HepG2 (cell line): ENCODE data around the gene SCFD2. TPM values are rescaled to one million over a fixed set of nuclear protein-coding genes. Genes with fewer than 3 reads are reported as not detected.
A peak's percentile ranks its signal among the peaks of the same experiment; 100 is the strongest.

Source experiments
- DRAP1 ChIP-seq: IDR thresholded peaks from 2 replicates; pipeline ENCODE4 v1.6.1; 2016; ENCODE audit warnings: missing genetic modification reagents, missing compliant biosample characterization
- GATA4 ChIP-seq: sonication (generic); IDR thresholded peaks from 2 replicates; pipeline ENCODE4 v1.6.1; 2016; ENCODE audit warnings: antibody characterized with exemption, low read depth, borderline replicate concordance
- GLMP ChIP-seq: sonication (generic); formaldehyde crosslinking; IDR thresholded peaks from 2 replicates; pipeline ENCODE4 v1.9.0; 2021; ENCODE audit warnings: missing genetic modification reagents, mild to moderate bottlenecking, borderline replicate concordance
- GRHL1 ChIP-seq: sonication (generic); formaldehyde crosslinking; conservative IDR thresholded peaks from 2 replicates; pipeline ENCODE4 v1.8.0; 2022; ENCODE audit warnings: missing genetic modification reagents
- MAF1 ChIP-seq: sonication (generic); formaldehyde crosslinking; IDR thresholded peaks from 2 replicates; pipeline ENCODE4 v1.5.0; 2020; ENCODE audit warnings: missing genetic modification reagents, borderline replicate concordance
- PRDM4 ChIP-seq: sonication (generic); formaldehyde crosslinking; IDR thresholded peaks from 2 replicates; pipeline ENCODE4 v1.9.0; 2021; ENCODE audit warnings: missing genetic modification reagents, borderline replicate concordance
- SOX13 ChIP-seq, 3 experiments: fragments of 450-650 bp in 1 of 3; sonication (generic) in 1 of 3; formaldehyde crosslinking in 1 of 3; IDR thresholded peaks in 2 of 3; conservative IDR thresholded peaks in 1 of 3; 2 replicates each; pipeline versions ENCODE4 v1.5.0 to v1.6.1; 2016 to 2020; ENCODE audit warnings: antibody characterized with exemption in 1 of 3, mild to moderate bottlenecking in 1 of 3, missing compliant biosample characterization in 1 of 3, missing genetic modification reagents in 1 of 3, moderate library complexity in 1 of 3
- TFDP1 ChIP-seq: IDR thresholded peaks from 2 replicates; pipeline ENCODE4 v1.6.1; 2016; ENCODE audit warnings: missing compliant biosample characterization, missing genetic modification reagents, borderline replicate concordance
- THAP9 ChIP-seq: sonication (generic); formaldehyde crosslinking; IDR thresholded peaks from 2 replicates; pipeline ENCODE4; 2020; ENCODE audit warnings: missing genetic modification reagents, mild to moderate bottlenecking, borderline replicate concordance
- XBP1 ChIP-seq: sonication (generic); formaldehyde crosslinking; IDR thresholded peaks from 2 replicates; pipeline ENCODE4 v1.5.0; 2020; ENCODE audit warnings: missing genetic modification reagents
- ZBTB2 ChIP-seq: sonication (generic); formaldehyde crosslinking; IDR thresholded peaks from 2 replicates; pipeline ENCODE4 v1.8.0; 2022; ENCODE audit warnings: low read depth, missing genetic modification reagents
- ZNF484 ChIP-seq: sonication (generic); formaldehyde crosslinking; IDR thresholded peaks from 2 replicates; pipeline ENCODE4 v1.5.1; 2020; ENCODE audit warnings: mild to moderate bottlenecking, low read depth, missing genetic modification reagents, borderline replicate concordance
- ZNF496 ChIP-seq: sonication (generic); formaldehyde crosslinking; IDR thresholded peaks from 2 replicates; pipeline ENCODE4 v1.8.1; 2023; ENCODE audit warnings: mild to moderate bottlenecking, moderate library complexity, missing genetic modification reagents; ENCODE audit not compliant: insufficient replicate concordance
- ZNF501 ChIP-seq: sonication (generic); formaldehyde crosslinking; IDR thresholded peaks from 2 replicates; pipeline ENCODE4 v1.5.1; 2020; ENCODE audit warnings: mild to moderate bottlenecking, moderate library complexity, missing genetic modification reagents
- ZNF510 ChIP-seq: sonication (generic); formaldehyde crosslinking; IDR thresholded peaks from 2 replicates; pipeline ENCODE4 v1.4.0; 2020; ENCODE audit warnings: low read depth, mild to moderate bottlenecking, missing genetic modification reagents
- ZNF660 ChIP-seq: sonication (generic); formaldehyde crosslinking; IDR thresholded peaks from 2 replicates; pipeline ENCODE4 v1.5.1; 2020; ENCODE audit warnings: mild to moderate bottlenecking, low read depth, missing genetic modification reagents, borderline replicate concordance
- polyA plus RNA-seq, 8 experiments: library from polyadenylated mRNA; depleted of rRNA in 3 of 8; stranded (reverse) in 7 of 8; unstranded in 1 of 8; fragments of >200 nt; fragmentation: Illumina TruSeq in 4 of 8; extraction: Trizol in 4 of 8; gene quantifications; 2 replicates each; pipeline versions ENCODE4 v1.2.1 to v1.2.3, GENCODE V29; 2011 to 2016; ENCODE audit warnings: low read depth in 4 of 8, missing spikeins in 1 of 8, mixed read lengths in 1 of 8; ENCODE audit not compliant: insufficient read depth in 1 of 8
- total RNA-seq, 5 experiments: library from RNA; depleted of rRNA; stranded (reverse); fragments of >200 nt; fragmentation: Illumina TruSeq; extraction: Trizol; gene quantifications; 2 replicates each; pipeline ENCODE4 v1.2.3, GENCODE V29; 2016; ENCODE audit warnings: low read depth in 1 of 5

SCFD2 gene
- total and polyA plus RNA-seq, 2 of the 13 experiments (the other 11 are each of a cell fraction or from before 2014, with no cell fraction given), result 4.6 to 15.6 TPM

- TF ChIP-seq THAP9 (CRISPR knock-in tag) (peak; percentile 58; the same call in 1 of the 2 replicates), DRAP1 (CRISPR knock-in tag) (no peak), MAF1 (CRISPR knock-in tag) (no peak), PRDM4 (CRISPR knock-in tag) (no peak), ZNF510 (no peak), GRHL1 (CRISPR knock-in tag) (no peak), ZNF496 (CRISPR knock-in tag) (no peak), ZBTB2 (CRISPR knock-in tag) (no peak), TFDP1 (no peak), XBP1 (no peak), GLMP (no peak), SOX13 (IDR thresholded peaks at IDR 0.05) (no peak), SOX13 (CRISPR knock-in tag; conservative IDR thresholded peaks at IDR 0.05 in 1 of 2, IDR thresholded peaks at IDR 0.05 in 1 of 2) (peak in 1 of 2 experiments; percentile 71; a peak in 2 of 4 replicates), ZNF660 (CRISPR knock-in tag) (no peak), ZNF501 (CRISPR knock-in tag) (peak; percentile 54; the same call in 1 of the 2 replicates), GATA4 (peak; percentile 22; the same call in 1 of the 2 replicates), ZNF484 (no peak)
Measured at GRCh38 chr4:53105313-53105712, 260.5 kb downstream of the SCFD2 start (continued).
